H1 (cell line): ENCODE measurements around the gene ANAPC2. TPM values are rescaled to one million over a fixed set of nuclear protein-coding genes. Genes with fewer than 3 reads are reported as not detected.

ENCODE experiments used
- EP300 ChIP-seq, 2 experiments: IDR thresholded peaks; 1 replicate in 1 of 2; 2 replicates in 1 of 2; pipeline ENCODE4 v1.6.1; 2011 to 2012; ENCODE audit warnings: low read depth in 2 of 2, low read length in 2 of 2, mild to moderate bottlenecking in 2 of 2, borderline replicate concordance in 1 of 2, inconsistent platforms in 1 of 2, moderate library complexity in 1 of 2
- polyA plus RNA-seq, 7 experiments: library from polyadenylated mRNA; depleted of rRNA in 3 of 7; stranded (reverse) in 5 of 7; unstranded in 2 of 7; fragments of >200 nt in 5 of 7; fragments of 200-250 nt in 2 of 7; gene quantifications; 1 replicate in 5 of 7; 2 replicates in 1 of 7; 4 replicates in 1 of 7; pipeline versions ENCODE4 v1.2.1 to v1.2.3, GENCODE V29; 2011 to 2013; ENCODE audit warnings: missing spikeins in 2 of 7, mixed read lengths in 2 of 7
- total RNA-seq: library from RNA; stranded (reverse); fragmentation: NEBNext Ultra II Directional; extraction: Animal tissue kit (Norgen Biotek cat#: 25700); gene quantifications from 2 replicates; pipeline ENCODE4 v1.2.1, GENCODE V29; 2021

ANAPC2 gene
- total and polyA plus RNA-seq, 2 of the 8 experiments (the other 6 are each of a cell fraction or from before 2014, with no cell fraction given) = 30.2 to 37.7 TPM

- TF ChIP-seq EP300 (IDR thresholded peaks at IDR 0.05; ENCODE audit: borderline replicate concordance in 1 of 2, low read depth in 2 of 2, low read length in 2 of 2) = no peak
Observed at GRCh38 chr9:137138722-137139467, 49.5 kb downstream of the ANAPC2 start, which contains the start of gene GRIN1 (continued).
